Spleen (tissue), 7 donors: ENCODE results near the gene FAM83F.

Experiments
- CTCF ChIP-seq, 11 experiments: fragments of 200-600 bp in 7 of 11; fragments of 450-650 bp in 4 of 11; sonication (generic) in 4 of 11; IDR thresholded peaks in 8 of 11; conservative IDR thresholded peaks in 3 of 11; 1 replicate in 7 of 11; 2 replicates in 4 of 11; pipeline versions ENCODE4 v1.4.0 to v1.8.0; 2016 to 2021; ENCODE audit warnings: antibody characterized with exemption in 11 of 11, inconsistent platforms in 4 of 11, mild to moderate bottlenecking in 1 of 11
- POLR2AphosphoS5 ChIP-seq, 3 donors: sonication (generic); formaldehyde crosslinking; IDR thresholded peaks; one replicate each; pipeline ENCODE4 v1.5.1; 2017; ENCODE audit warnings: antibody characterized with exemption in 3 of 3
- donor health status: DM: no; HTN: no; CAD: no; lungs with moderate emphysema.
- donor health status: DM: no; HTN: no; CAD: no.
- donor health status: DM: no; HTN: no; CAD: no.

- TF ChIP-seq POLR2AphosphoS5 (IDR thresholded peaks at IDR 0.05) (no peak), CTCF (IDR thresholded peaks at IDR 0.05 in 8 of 11, conservative IDR thresholded peaks at IDR 0.05 in 3 of 11) (no peak)
Measured at GRCh38 chr22:40020956-40021355, 26.2 kb downstream of the FAM83F start.
